Stimulated activated effector memory CD8-positive, alpha-beta T cell treated with anti-CD3 and anti-CD28 coated beads, Interleukin-12 subunit alpha, Interleukin-12 subunit beta, amount 100 ng/mL, for 72 hours (primary cell): Measurements from ENCODE around the gene PEX11G.

Experiments
- ATAC-seq: fragments of 150-1000 bp; cut with Tn5 transposase; 2 replicates; pipeline ENCODE4 v1.10.0; 2021
- DNase-seq, 2 donors: peaks; one replicate each; pipeline ENCODE4 v3.0.0; 2021 to 2022; ENCODE audit warnings: low spot score in 2 of 2
- H3K27ac Mint-ChIP-seq: one replicate; pipeline ENCODE4 v1.8.0; 2022; ENCODE audit warnings: mild to moderate bottlenecking, mixed read lengths
- H3K36me3 Mint-ChIP-seq: one replicate; pipeline ENCODE4 v1.8.0; 2022; ENCODE audit warnings: mild to moderate bottlenecking, mixed read lengths
- H3K4me1 Mint-ChIP-seq: one replicate; pipeline ENCODE4 v1.8.0; 2022; ENCODE audit warnings: mixed read lengths
- H3K4me3 Mint-ChIP-seq: one replicate; pipeline ENCODE4 v1.8.0; 2022; ENCODE audit warnings: mild to moderate bottlenecking, mixed read lengths
- H3K9me3 Mint-ChIP-seq: one replicate; pipeline ENCODE4 v1.8.0; 2022; ENCODE audit warnings: mixed read lengths

The PEX11G gene

DNA sequence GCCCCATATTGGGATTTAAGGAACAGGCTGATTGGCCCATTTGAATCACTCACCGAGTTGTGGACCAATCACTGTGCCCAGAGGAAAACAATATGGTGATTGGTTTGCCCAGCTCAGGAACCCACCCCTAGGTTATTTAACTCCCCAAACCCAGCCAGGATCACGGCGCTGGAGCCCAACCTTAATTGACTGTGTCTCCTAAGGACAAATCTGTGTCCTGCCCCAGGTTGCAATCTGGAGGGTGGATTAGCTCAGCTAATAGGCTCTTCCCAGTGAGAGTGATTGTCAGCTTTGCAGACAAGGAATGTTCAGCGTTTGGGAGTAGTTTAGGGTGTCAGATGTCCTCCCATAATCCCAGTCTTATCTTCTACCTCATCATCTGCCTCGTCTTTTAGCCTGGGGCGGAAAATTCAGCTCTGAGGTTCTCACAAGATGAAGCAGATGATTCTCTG is 23.6 kb upstream of the PEX11G start:
- H3K27ac Mint-ChIP-seq: no peak overlapping the region
- ATAC-seq (no peak), DNase-seq (no peak)
- no peaks in the 10 kb centered on the region for H3K9me3 Mint-ChIP-seq
- no peak overlapping the region for H3K4me3 Mint-ChIP-seq
- peaks cover 20% of the 10 kb centered on the region for H3K4me1 Mint-ChIP-seq
- peaks cover 5% of the 10 kb centered on the region for H3K36me3 Mint-ChIP-seq

DNA sequence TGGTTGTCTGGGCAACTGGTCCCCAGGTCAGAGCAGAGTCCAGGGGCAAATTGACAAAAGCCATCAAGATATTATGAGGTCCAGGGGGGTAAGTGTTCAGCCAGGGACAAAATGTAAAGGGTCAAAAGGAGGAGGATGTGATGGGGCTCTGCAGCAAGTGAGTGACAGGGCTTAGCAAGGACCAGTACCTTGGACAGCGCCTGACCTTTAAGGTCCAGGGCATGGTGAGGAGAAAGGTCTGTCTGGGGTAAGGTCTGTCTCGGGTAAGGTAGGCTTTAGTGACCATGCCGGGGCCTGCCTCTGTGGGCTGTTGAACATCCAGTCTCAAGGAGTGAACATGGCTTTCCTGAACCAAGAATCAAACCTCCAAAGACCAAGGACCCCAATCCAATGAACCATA is 20.8 kb upstream of the PEX11G start:
- DNase-seq: no peak
- no peak for ATAC-seq
- H3K36me3 Mint-ChIP-seq: no peaks in the 10 kb centered on the region
- no peaks in the 10 kb centered on the region for H3K9me3 Mint-ChIP-seq
- H3K4me3 Mint-ChIP-seq: no peak overlapping the region
- peaks cover 11% of the 10 kb centered on the region for H3K4me1 Mint-ChIP-seq
- no peak overlapping the region for H3K27ac Mint-ChIP-seq

DNA sequence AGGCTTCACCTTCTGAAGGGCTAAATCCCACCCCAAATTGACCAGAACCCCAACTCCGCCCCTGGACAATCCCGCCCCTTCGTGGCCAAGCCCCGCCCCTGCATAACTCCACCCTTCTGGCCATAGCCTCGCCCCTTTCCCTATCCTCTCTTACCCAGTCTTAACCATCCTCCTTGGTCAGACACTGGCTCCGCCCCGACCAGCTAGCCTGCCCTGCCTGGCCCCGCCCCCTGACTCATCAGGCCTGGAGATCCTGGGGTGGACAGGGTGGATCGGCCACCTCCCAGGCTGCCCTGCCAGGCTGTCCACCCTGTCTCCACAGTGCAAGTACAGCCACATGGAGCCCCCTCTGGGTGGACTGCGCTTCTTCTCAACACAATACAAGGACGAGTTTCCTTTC is 19.0 kb upstream of the PEX11G start:
- Mint-ChIP-seq H3K4me1 (peaks cover 11% of the 10 kb centered on the region), H3K36me3 (no peaks in the 10 kb centered on the region), H3K27ac (no peak overlapping the region), H3K9me3 (no peaks in the 10 kb centered on the region), H3K4me3 (no peak overlapping the region)
- peak; percentile 61 for ATAC-seq
- no peak for DNase-seq

DNA sequence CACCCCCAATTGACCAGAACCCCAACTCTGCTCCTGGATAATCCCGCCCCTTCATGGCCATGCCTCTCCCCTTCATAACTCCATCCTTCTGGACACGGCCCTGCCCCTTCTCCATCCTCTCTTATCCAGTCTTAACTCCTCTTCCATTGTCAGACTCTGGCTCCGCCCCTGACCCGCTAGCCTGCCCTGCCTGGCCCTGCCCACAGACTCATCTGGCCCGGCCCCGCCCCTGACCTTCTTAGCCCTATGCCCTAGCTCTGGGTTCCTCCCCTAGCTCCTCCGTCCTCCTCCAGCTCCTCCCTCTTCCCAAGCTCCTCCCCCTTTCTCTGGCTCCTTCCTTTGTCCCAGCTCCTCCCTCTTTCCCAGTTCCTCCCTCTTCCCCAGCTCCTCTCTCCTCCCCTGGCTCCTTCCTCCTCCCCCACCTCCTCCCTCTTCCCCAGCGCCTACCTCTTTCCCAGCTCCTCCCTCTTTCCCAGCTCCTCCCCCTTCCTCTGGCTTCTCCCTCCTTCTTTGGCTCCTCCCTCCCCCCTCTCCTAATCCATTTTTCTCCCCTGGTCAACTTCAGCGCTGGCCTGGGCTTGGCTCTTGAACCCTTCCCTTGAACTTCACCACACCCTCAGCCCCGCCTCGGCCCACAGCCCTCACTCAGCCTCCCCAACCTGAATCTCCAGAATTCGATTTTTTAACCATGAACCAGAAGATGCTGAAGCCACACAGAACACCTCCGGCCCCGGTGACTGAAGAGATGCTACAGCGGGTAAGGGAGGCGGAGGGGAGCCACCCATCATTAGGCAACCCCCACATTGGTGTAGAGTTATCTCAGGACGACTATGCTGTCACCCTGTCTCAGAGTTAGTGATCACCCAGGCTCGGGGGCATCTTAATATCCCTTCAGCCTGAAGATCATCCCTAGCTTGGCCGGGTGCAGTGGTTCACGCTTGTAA is 17.8 kb upstream of the PEX11G start:
- Mint-ChIP-seq H3K9me3 (no peaks in the 10 kb centered on the region), H3K4me3 (peak overlapping the region; percentile 50), H3K27ac (no peak overlapping the region), H3K4me1 (peaks cover 11% of the 10 kb centered on the region), H3K36me3 (no peaks in the 10 kb centered on the region)
- DNase-seq: no peak
- ATAC-seq: peak; percentile 84

DNA sequence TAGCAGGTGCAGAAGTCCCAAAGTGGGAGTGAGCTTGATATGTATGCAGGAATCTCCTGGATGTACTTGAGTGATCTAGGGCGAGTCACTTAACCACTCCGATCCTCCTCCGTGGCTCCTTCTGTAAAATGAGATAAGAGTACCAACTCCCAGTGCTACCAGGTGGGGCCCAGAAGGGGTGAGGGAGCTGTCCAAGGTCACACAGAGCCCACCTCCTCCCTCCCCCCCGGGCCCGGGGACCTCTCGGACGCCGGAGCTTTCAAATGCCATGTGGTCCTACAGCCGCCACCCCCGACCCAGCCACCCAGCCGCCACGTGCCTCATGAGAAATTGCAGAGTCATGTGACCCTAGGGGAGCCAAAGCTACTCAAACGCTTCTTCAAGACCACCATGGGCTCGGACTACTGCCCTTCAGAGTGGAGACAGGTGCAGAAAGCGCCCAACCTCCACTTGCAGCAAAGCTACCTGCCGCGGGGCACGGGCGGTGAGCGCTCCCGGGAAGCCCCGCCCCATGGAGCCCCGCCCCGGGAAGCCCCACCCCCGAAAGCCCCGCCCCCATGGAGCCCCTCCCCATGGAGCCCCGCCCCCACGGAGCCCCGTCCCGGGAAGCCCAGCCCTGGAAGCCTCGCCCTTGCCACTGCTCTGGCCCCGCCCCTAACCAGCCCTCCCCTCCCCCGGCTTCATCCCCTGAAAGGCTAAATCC is 17.0 kb upstream of the PEX11G start:
- peaks cover 11% of the 10 kb centered on the region for H3K4me1 Mint-ChIP-seq
- H3K4me3 Mint-ChIP-seq: peak overlapping the region; percentile 50
- peak; percentile 29 for ATAC-seq
- H3K27ac Mint-ChIP-seq: no peak overlapping the region
- no peaks in the 10 kb centered on the region for H3K9me3 Mint-ChIP-seq
- no peak for DNase-seq
- H3K36me3 Mint-ChIP-seq: no peaks in the 10 kb centered on the region

DNA sequence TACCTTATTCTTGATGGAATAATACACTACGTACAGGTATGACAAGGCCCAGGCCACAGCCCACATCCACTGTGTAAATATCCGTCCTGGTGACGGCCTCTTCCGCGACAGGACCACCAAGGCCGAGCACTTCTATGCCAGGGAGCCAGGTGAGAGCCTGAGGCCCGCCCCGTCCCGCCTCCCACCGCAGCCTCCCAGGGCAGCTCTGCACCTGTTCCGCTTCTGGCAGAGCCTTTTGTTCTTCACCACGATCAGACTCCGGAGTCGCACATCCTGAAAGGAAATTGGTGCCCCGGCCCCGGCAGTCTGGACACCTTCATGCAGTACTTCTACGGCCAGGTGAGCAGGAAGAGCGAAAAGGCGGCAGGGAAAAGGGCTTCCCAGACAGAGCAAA is 16.4 kb upstream of the PEX11G start:
- ATAC-seq (no peak), DNase-seq (no peak)
- Mint-ChIP-seq H3K27ac (no peak overlapping the region), H3K36me3 (no peaks in the 10 kb centered on the region), H3K9me3 (no peaks in the 10 kb centered on the region), H3K4me3 (peak overlapping the region; percentile 50), H3K4me1 (peaks cover 11% of the 10 kb centered on the region)

DNA sequence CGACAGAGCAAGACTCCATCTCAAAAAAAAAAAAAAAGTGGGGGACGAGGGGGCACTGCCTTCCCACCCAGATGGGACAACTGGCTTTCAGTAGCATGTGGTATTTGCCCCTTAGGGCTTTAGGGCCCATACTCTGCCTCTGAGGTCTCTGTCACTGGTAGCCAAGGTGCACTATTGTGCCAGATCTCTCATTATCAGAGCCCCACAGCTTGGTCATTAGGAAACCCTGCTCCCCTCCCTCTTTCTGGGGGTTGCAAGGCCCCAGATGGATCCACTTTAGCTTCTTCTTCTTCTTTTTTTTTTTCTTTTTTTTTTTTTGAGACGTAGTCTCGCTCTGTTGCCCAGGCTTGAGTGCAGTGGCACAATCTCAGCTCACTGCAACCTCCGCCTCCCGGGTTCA is 15.8 kb upstream of the PEX11G start:
- DNase-seq: no peak
- ATAC-seq: no peak
- Mint-ChIP-seq H3K4me1 (peaks cover 11% of the 10 kb centered on the region), H3K36me3 (no peaks in the 10 kb centered on the region), H3K9me3 (no peaks in the 10 kb centered on the region), H3K4me3 (no peak overlapping the region), H3K27ac (no peak overlapping the region)

DNA sequence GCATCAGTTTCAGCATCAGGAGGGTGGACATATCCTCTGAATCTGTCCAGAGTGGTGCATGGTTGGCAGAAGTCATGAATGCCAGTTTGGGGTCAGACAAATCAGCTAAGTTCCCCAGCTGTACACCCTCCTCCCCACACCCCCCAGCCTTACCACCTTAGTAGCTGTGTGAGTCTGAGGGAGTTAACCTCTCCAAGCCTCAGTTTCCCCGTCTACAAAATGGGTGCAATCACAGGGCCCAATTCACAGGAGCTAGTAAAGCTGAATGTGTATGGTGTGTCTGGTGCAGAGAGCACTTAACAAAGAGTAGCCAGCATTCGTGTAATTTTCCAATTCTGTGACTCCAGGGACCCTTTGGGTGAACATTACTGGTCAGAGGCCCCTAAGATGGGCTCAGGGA is 13.7 kb upstream of the PEX11G start:
- no peak for ATAC-seq
- Mint-ChIP-seq H3K36me3 (no peaks in the 10 kb centered on the region), H3K4me1 (peaks cover 11% of the 10 kb centered on the region), H3K27ac (no peak overlapping the region), H3K4me3 (no peak overlapping the region), H3K9me3 (no peaks in the 10 kb centered on the region)
- DNase-seq: no peak

DNA sequence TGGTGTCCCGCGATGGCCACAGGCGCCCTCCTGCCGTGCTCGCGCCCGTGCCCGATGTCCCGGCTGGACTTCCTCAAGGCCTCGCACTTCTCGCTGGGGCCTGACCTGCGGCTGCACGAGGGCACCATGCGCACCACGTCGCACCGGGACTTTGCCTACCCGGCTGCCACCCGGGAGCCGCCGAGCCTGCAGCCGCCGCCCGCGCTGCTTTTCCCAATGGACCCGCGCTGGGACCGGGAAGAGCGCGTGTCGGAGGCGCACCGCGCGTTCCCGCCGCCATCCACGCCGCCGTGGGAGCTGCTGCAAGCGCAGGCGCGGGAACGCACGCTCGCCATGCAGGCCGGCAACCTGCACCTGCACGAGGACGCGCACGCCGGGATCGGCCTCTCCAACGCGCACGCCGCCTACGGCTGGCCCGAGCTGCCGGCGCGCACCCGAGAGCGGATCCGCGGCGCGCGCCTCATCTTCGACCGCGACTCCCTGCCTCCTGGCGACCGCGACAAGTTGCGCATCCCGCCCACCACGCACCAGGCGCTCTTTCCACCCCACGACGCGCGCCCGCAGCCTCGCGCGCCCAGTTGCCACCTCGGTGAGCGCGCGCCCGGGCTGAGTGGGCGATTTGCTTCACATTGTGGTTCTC is 12.1 kb upstream of the PEX11G start:
- peak overlapping the region; percentile 31 for H3K4me3 Mint-ChIP-seq
- H3K9me3 Mint-ChIP-seq: no peaks in the 10 kb centered on the region
- DNase-seq (no peak), ATAC-seq (peak; percentile 60)
- H3K36me3 Mint-ChIP-seq: no peaks in the 10 kb centered on the region
- no peak overlapping the region for H3K27ac Mint-ChIP-seq
- H3K4me1 Mint-ChIP-seq: no peaks in the 10 kb centered on the region

DNA sequence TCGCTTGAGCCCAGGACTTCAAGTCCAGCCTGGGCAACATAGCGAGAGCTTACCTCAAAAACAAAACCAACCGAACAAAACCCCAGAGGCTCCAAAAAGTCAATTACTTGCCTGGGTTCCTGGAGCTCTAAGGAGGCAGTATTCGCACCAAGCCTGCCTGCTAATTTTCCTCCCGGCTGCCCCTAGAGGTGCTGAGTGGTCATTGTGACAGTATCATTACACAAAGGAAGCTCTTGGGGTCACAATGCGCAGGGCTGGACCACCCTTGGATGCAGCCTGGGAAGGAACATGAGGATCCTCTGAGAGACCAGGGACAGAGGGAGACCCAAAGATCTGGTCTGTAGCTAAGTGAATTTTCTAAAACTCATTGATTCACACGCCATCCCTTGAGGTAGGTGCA is 8.5 kb upstream of the PEX11G start:
- DNase-seq: no peak
- Mint-ChIP-seq H3K4me3 (no peak overlapping the region), H3K9me3 (no peaks in the 10 kb centered on the region), H3K36me3 (peaks cover 4% of the 10 kb centered on the region), H3K4me1 (peaks cover 14% of the 10 kb centered on the region), H3K27ac (no peak overlapping the region)
- ATAC-seq: no peak

DNA sequence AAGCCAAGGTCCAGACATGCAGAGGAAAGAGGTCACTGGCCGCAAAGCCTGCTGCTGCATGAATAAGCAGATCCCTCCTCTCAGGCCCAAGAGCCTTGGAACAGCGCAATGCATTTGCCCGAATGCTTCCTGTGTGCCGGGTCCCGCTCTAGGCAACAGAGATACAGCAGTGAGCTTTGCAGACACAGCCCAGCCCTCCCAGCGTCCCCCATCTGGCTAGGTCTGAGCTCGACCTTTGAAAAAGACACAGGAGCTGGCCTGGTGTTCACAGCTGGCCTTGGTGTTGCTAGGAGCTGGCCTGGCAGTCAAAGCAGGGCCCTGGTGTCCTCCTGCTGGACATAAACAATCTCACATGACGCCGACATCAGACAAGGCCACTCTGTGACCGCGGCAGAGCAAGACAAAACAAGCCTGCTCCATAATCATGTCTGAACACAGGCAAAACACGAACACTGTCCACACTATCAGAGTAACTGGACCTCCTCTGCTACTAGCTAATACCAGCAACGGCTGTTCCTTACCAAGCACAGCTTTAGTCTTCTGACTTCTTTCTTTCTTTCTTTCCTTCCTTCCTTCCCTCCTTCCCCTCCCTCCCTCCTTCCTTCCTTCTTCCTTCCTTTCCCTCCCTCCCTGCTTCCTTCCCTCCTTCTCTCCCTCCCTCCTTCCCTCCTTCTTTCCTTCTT is 5.7 kb upstream of the PEX11G start:
- Mint-ChIP-seq H3K4me1 (peaks cover 24% of the 10 kb centered on the region), H3K36me3 (peaks cover 4% of the 10 kb centered on the region), H3K4me3 (no peak overlapping the region), H3K9me3 (no peaks in the 10 kb centered on the region), H3K27ac (no peak overlapping the region)
- DNase-seq (no peak), ATAC-seq (no peak)

DNA sequence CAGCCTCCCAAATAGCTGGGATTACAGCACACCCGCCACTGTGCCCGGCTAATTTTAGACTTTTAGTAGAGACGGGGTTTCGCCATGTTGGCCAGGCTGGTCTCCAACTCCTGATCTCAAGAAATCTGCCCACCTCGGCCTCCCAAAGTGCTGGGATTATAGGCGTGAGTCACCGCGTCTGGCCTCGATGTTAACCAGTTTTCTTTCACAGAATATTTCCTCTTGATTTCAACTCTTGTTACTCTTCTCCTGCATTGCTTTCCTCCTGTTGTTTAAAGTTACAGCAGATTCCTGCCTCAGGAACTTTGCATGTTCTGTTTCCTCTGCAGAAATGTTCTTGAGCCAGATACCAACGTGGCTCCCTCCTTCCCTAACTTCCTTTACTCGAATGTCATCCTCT is 3.7 kb upstream of the PEX11G start:
- no peak for ATAC-seq
- peak overlapping the region; percentile 6 for H3K27ac Mint-ChIP-seq
- peaks cover 30% of the 10 kb centered on the region for H3K4me1 Mint-ChIP-seq
- peaks cover 4% of the 10 kb centered on the region for H3K36me3 Mint-ChIP-seq
- peak overlapping the region; percentile 13 for H3K4me3 Mint-ChIP-seq
- no peaks in the 10 kb centered on the region for H3K9me3 Mint-ChIP-seq
- DNase-seq: no peak

DNA sequence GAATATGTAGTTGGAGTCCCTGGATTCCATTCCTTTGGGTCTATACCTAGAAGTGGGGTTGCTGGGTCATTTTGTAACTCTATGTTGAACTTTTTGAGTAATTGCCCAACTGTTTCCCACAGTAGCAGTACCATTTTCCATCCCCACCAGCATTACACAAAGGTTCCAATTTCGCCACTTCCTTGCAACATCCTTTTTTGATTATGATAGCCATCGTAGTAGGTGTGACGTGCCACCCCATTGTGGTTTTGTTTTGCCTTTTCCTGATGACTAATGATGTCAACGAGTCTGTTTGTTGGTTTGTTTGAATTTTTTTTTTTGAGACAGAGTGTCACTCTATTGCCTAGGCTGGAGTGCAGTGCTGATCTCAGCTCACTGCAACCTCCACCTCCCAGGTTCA is 3.3 kb upstream of the PEX11G start:
- Mint-ChIP-seq H3K4me3 (peak overlapping the region; percentile 13), H3K36me3 (peaks cover 4% of the 10 kb centered on the region), H3K9me3 (no peaks in the 10 kb centered on the region), H3K27ac (peak overlapping the region; percentile 6), H3K4me1 (peaks cover 30% of the 10 kb centered on the region)
- DNase-seq: peak; percentile 42 to 72
- peak; percentile 87 for ATAC-seq

DNA sequence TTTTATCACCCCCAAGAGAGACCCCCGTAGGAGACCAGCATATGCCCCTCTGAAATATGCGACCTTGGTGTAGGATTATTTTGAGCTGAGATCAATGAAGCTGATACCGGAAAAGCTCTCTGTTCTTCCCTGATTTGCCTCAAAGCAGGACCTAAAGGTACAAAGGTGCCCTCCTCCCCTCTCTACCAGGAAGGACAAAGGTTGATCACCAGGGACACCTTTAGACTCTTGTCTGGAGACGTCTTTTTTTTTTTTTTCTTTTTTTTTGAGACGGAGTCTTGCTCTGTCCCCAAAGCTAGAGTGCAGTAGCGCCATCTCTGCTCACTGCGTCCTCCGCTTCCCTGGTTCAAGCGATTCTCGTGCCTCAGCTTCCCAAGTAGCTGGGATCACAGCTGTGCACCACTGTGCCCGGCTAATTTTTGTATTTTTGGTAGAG is 792 bp upstream of the PEX11G start:
- no peaks in the 10 kb centered on the region for H3K9me3 Mint-ChIP-seq
- H3K27ac Mint-ChIP-seq: peak overlapping the region; percentile 86
- H3K4me1 Mint-ChIP-seq: peaks cover 30% of the 10 kb centered on the region
- DNase-seq (no peak), ATAC-seq (no peak)
- peaks cover 4% of the 10 kb centered on the region for H3K36me3 Mint-ChIP-seq
- peak overlapping the region; percentile 69 for H3K4me3 Mint-ChIP-seq

DNA sequence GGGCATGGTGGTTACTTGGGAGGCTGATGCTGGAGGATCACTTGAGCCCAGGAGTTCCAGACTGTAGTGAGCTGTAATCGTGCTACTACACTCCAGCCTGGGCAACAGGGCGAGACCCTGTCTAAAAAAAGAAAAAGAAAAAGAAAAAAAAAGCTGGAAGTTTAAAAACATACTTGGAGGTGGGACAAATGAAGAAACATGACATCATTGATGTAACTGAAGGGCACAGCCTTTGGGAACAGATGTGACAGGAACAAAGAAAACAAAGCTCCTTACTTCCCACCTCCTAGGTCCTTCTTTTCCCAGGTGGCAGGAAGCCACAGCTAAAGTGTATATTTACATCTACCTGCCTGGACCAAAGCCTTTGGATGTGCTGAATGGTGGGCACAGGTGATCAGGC is 1.9 kb downstream of the PEX11G start:
- Mint-ChIP-seq H3K27ac (no peak overlapping the region), H3K4me3 (no peak overlapping the region), H3K9me3 (no peaks in the 10 kb centered on the region), H3K4me1 (peaks cover 19% of the 10 kb centered on the region), H3K36me3 (no peaks in the 10 kb centered on the region)
- ATAC-seq: no peak
- DNase-seq: no peak
